Suprapubic skin (tissue), 4 donors: ENCODE results near the gene IQGAP2.

Source experiments
- EP300 ChIP-seq: sonication (generic); formaldehyde crosslinking; IDR thresholded peaks from one replicate; pipeline ENCODE4 v1.6.1; 2017; ENCODE audit warnings: antibody characterized with exemption
- POLR2A ChIP-seq, 2 donors: fragments of 450-650 bp; IDR thresholded peaks; one replicate each; pipeline ENCODE4 v1.6.1; 2017; ENCODE audit warnings: antibody characterized with exemption in 2 of 2, mild to moderate bottlenecking in 2 of 2, moderate library complexity in 2 of 2
- POLR2AphosphoS5 ChIP-seq, 3 donors: sonication (generic); formaldehyde crosslinking; IDR thresholded peaks; one replicate each; pipeline ENCODE4 v1.6.1; 2017; ENCODE audit warnings: antibody characterized with exemption in 3 of 3
- TF ChIP-seq, protein P1 (sequence below), 2 donors: fragments of 200-600 bp in 1 of 2; fragments of 450-650 bp in 1 of 2; sonication (generic) in 1 of 2; IDR thresholded peaks; one replicate each; pipeline ENCODE4 v1.5.1; 2016 to 2019; ENCODE audit warnings: antibody characterized with exemption in 2 of 2, mild to moderate bottlenecking in 1 of 2, moderate library complexity in 1 of 2

DNA sequence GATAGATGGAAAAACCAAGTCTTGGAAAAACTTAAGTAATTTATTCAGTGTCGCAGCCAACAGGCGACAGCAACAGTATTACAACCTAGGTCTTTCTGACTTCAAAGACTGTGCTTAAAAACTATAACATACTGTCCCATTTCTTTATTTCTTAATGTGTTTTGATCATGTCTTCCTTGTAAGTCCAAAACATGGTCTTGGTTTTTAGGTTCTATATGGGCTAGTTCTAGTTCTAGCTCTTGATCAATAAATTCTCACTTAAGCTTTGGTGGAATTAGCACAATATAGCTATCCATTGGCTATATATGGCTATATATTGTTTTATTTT, 69.9 kb downstream of the IQGAP2 start:
- TF ChIP-seq POLR2A (IDR thresholded peaks at IDR 0.05) (no peak), POLR2AphosphoS5 (IDR thresholded peaks at IDR 0.05) (no peak), EP300 (no peak)
- TF ChIP-seq, protein P1, sequence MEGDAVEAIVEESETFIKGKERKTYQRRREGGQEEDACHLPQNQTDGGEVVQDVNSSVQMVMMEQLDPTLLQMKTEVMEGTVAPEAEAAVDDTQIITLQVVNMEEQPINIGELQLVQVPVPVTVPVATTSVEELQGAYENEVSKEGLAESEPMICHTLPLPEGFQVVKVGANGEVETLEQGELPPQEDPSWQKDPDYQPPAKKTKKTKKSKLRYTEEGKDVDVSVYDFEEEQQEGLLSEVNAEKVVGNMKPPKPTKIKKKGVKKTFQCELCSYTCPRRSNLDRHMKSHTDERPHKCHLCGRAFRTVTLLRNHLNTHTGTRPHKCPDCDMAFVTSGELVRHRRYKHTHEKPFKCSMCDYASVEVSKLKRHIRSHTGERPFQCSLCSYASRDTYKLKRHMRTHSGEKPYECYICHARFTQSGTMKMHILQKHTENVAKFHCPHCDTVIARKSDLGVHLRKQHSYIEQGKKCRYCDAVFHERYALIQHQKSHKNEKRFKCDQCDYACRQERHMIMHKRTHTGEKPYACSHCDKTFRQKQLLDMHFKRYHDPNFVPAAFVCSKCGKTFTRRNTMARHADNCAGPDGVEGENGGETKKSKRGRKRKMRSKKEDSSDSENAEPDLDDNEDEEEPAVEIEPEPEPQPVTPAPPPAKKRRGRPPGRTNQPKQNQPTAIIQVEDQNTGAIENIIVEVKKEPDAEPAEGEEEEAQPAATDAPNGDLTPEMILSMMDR (IDR thresholded peaks at IDR 0.05) = no peak
